IMR-90 (cell line): Measurements from ENCODE around the gene NTNG2. TPM values are rescaled to one million over a fixed set of nuclear protein-coding genes. Genes with fewer than 3 reads are reported as not detected.

Source experiments
- ATAC-seq: fragments of 200-7000 bp; cut with Tn5 transposase; 2 replicates; pipeline ENCODE4 v1.9.1; 2020; ENCODE audit warnings: low read depth, mild to moderate bottlenecking, moderate library complexity
- BruUV-seq: library from RNA; stranded (reverse); fragments of 400-500 nt; replicated peaks from 2 replicates; lab custom pipeline; 2021; lab: Mats Ljungman, UMichigan
- CTCF ChIA-PET: fragments of 300-600 bp; formaldehyde crosslinking; extraction: SDS; loops from one replicate; lab custom pipeline; 2021; ENCODE audit warnings: antibody characterized with exemption; lab: Yijun Ruan, JAX
- POLR2A ChIA-PET: fragments of 300-600 bp; sonication (Branson Sonifier 250); formaldehyde crosslinking; loops from one replicate; lab custom pipeline; 2022; ENCODE audit warnings: antibody characterized with exemption; ENCODE audit not compliant: unreplicated experiment; lab: Charles Lee
- DNase-seq: peaks from one replicate; pipeline ENCODE4 v3.0.0; 2013
- H2AFZ ChIP-seq: replicated peaks from 2 replicates; pipeline ENCODE3; 2013; ENCODE audit warnings: low read length, mild to moderate bottlenecking; ENCODE audit not compliant: poor library complexity
- H2AK5ac ChIP-seq: 2 replicates; pipeline ENCODE4 v1.6.1; 2013; ENCODE audit warnings: low read depth, low read length, inconsistent platforms
- H2AK9ac ChIP-seq: replicated peaks from 2 replicates; pipeline ENCODE3; 2013; ENCODE audit warnings: mild to moderate bottlenecking, low read depth, low read length, moderate library complexity; ENCODE audit not compliant: poor library complexity
- H2BK120ac ChIP-seq: 2 replicates; pipeline ENCODE4 v1.6.1; 2013; ENCODE audit warnings: low read depth, low read length, inconsistent platforms
- H2BK15ac ChIP-seq: 3 replicates; pipeline ENCODE4 v1.6.1; 2013; ENCODE audit warnings: low read depth, low read length, inconsistent platforms
- H2BK20ac ChIP-seq: 2 replicates; pipeline ENCODE4 v1.6.1; 2013; ENCODE audit warnings: low read depth, mild to moderate bottlenecking, inconsistent platforms, low read length, moderate library complexity
- H2BK5ac ChIP-seq: 2 replicates; pipeline ENCODE4 v1.6.1; 2013; ENCODE audit warnings: mild to moderate bottlenecking, low read depth, low read length, inconsistent platforms; ENCODE audit not compliant: poor library complexity, severe bottlenecking
- H3K14ac ChIP-seq: replicated peaks from 2 replicates; pipeline ENCODE4 v1.6.1; 2013; ENCODE audit warnings: low read depth, low read length, inconsistent platforms
- H3K18ac ChIP-seq: 2 replicates; pipeline ENCODE4 v1.6.1; 2013; ENCODE audit warnings: low read depth, low read length, control low read depth
- H3K23ac ChIP-seq: 2 replicates; pipeline ENCODE4 v1.6.1; 2013; ENCODE audit warnings: low read depth, low read length, inconsistent platforms
- H3K27ac ChIP-seq: 2 replicates; pipeline ENCODE4 v1.5.1; 2013; ENCODE audit warnings: mild to moderate bottlenecking, control low read depth, low read length; ENCODE audit not compliant: insufficient read depth
- H3K27me3 ChIP-seq: 2 replicates; pipeline ENCODE4 v1.6.1; 2013; ENCODE audit warnings: low read length; ENCODE audit not compliant: control insufficient read depth, insufficient read depth
- H3K36me3 ChIP-seq: 2 replicates; pipeline ENCODE4 v1.6.1; 2013; ENCODE audit warnings: low read length, mixed read lengths; ENCODE audit not compliant: control insufficient read depth, insufficient read depth
- H3K4ac ChIP-seq: 2 replicates; pipeline ENCODE4 v1.6.1; 2013; ENCODE audit warnings: low read depth, low read length, inconsistent platforms
- H3K4me1 ChIP-seq: 2 replicates; pipeline ENCODE4 v1.6.1; 2013; ENCODE audit warnings: low read length, mixed read lengths; ENCODE audit not compliant: control insufficient read depth, insufficient read depth
- H3K4me2 ChIP-seq: 2 replicates; pipeline ENCODE4 v1.6.1; 2013; ENCODE audit warnings: low read depth, mild to moderate bottlenecking, control low read depth, low read length, moderate library complexity
- H3K4me3 ChIP-seq: 2 replicates; pipeline ENCODE4 v1.5.1; 2013; ENCODE audit warnings: low read depth, mild to moderate bottlenecking, control low read depth, low read length, moderate library complexity; ENCODE audit not compliant: insufficient read depth
- H3K56ac ChIP-seq: 2 replicates; pipeline ENCODE4 v1.6.1; 2013; ENCODE audit warnings: low read length, inconsistent platforms; ENCODE audit not compliant: insufficient read depth; ENCODE audit errors: extremely low read depth
- H3K79me1 ChIP-seq, 2 experiments: 2 replicates each; pipeline ENCODE4 v1.6.1; 2013; ENCODE audit warnings: low read length in 2 of 2, inconsistent platforms in 1 of 2, low read depth in 1 of 2
- H3K9ac ChIP-seq: 2 replicates; pipeline ENCODE4 v1.6.1; 2013; ENCODE audit warnings: low read depth, low read length, control low read depth
- H3K9me1 ChIP-seq: 2 replicates; pipeline ENCODE4 v1.6.1; 2013; ENCODE audit warnings: low read length, inconsistent platforms; ENCODE audit not compliant: insufficient read depth
- H3K9me3 ChIP-seq: 2 replicates; pipeline ENCODE4 v1.6.1; 2013; ENCODE audit warnings: low read length; ENCODE audit not compliant: control insufficient read depth, insufficient read depth
- H4K20me1 ChIP-seq: 2 replicates; pipeline ENCODE4 v1.6.1; 2013; ENCODE audit warnings: low read length, inconsistent platforms; ENCODE audit not compliant: insufficient read depth
- H4K5ac ChIP-seq: 2 replicates; pipeline ENCODE4 v1.6.1; 2013; ENCODE audit warnings: mild to moderate bottlenecking, low read depth, low read length, control low read depth
- H4K8ac ChIP-seq, 2 experiments: 2 replicates each; pipeline ENCODE4 v1.6.1; 2013; ENCODE audit warnings: low read depth in 2 of 2, low read length in 2 of 2, control low read depth in 1 of 2, inconsistent platforms in 1 of 2
- H4K91ac ChIP-seq: 2 replicates; pipeline ENCODE4 v1.6.1; 2013; ENCODE audit warnings: low read depth, low read length, inconsistent platforms; ENCODE audit not compliant: insufficient read depth
- BHLHE40 ChIP-seq: fragments of 150-350 bp; IDR thresholded peaks from 2 replicates; pipeline ENCODE4 v1.6.1; 2016; ENCODE audit warnings: mild to moderate bottlenecking, low read depth, low read length
- CEBPB ChIP-seq: IDR thresholded peaks from 2 replicates; pipeline ENCODE4 v1.6.1; 2012; ENCODE audit warnings: low read depth, low read length, improper control_type of control experiment
- CHD1 ChIP-seq: IDR thresholded peaks from 2 replicates; pipeline ENCODE4 v1.6.1; 2012; ENCODE audit warnings: low read depth, low read length, improper control_type of control experiment
- ELK1 ChIP-seq: fragments of 150-350 bp; IDR thresholded peaks from 2 replicates; pipeline ENCODE4 v1.6.1; 2016; ENCODE audit warnings: low read depth, mild to moderate bottlenecking, low read length, moderate library complexity, borderline replicate concordance
- FOS ChIP-seq: fragments of 150-350 bp; IDR thresholded peaks from 2 replicates; pipeline ENCODE4 v1.6.1; 2016; ENCODE audit warnings: low read depth, low read length
- MAFK ChIP-seq: IDR thresholded peaks from 2 replicates; pipeline ENCODE4 v1.6.1; 2012; ENCODE audit warnings: low read depth, low read length, improper control_type of control experiment
- MAZ ChIP-seq: IDR thresholded peaks from 2 replicates; pipeline ENCODE4 v1.6.1; 2012; ENCODE audit warnings: low read depth, mild to moderate bottlenecking, low read length, improper control_type of control experiment, moderate library complexity, borderline replicate concordance
- MXI1 ChIP-seq: IDR thresholded peaks from 2 replicates; pipeline ENCODE4 v1.6.1; 2012; ENCODE audit warnings: low read depth, mild to moderate bottlenecking, low read length, moderate library complexity, borderline replicate concordance
- NFE2L2 ChIP-seq: fragments of 150-350 bp; IDR thresholded peaks from 2 replicates; pipeline ENCODE4 v1.6.1; 2016; ENCODE audit warnings: low read depth, mild to moderate bottlenecking, low read length
- POLR2A ChIP-seq: IDR thresholded peaks from 2 replicates; pipeline ENCODE4 v1.6.1; 2012; ENCODE audit warnings: mild to moderate bottlenecking, low read depth, low read length
- RAD21 ChIP-seq: IDR thresholded peaks from 2 replicates; pipeline ENCODE4 v1.6.1; 2012; ENCODE audit warnings: low read length, improper control_type of control experiment
- RCOR1 ChIP-seq: IDR thresholded peaks from 2 replicates; pipeline ENCODE4 v1.6.1; 2012; ENCODE audit warnings: mild to moderate bottlenecking, low read length, improper control_type of control experiment; ENCODE audit not compliant: insufficient replicate concordance
- RFX5 ChIP-seq: IDR thresholded peaks from 2 replicates; pipeline ENCODE4 v1.8.0; 2012; ENCODE audit warnings: low read depth, mild to moderate bottlenecking, low read length, moderate library complexity
- SMC3 ChIP-seq: fragments of 150-350 bp; IDR thresholded peaks from 2 replicates; pipeline ENCODE4 v1.6.1; 2016; ENCODE audit warnings: low read depth, mild to moderate bottlenecking, antibody characterized with exemption, low read length, moderate library complexity
- USF2 ChIP-seq: fragments of 150-350 bp; IDR thresholded peaks from 2 replicates; pipeline ENCODE4 v1.6.1; 2017; ENCODE audit warnings: mild to moderate bottlenecking, antibody characterized with exemption, low read length, low read depth
- WGBS, 2 experiments: methylation state at CpG; one replicate each; pipeline versions ENCODE4 v1.1.5 to v1.1.7; 2013; ENCODE audit warnings: missing lambda C conversion rate in 2 of 2; ENCODE audit not compliant: insufficient read length in 1 of 2; ENCODE audit errors: extremely low coverage in 2 of 2; 5-methylcytosine and 5-hydroxymethylcytosine counted together
- dilution Hi-C: fragments of 300-500 bp; cut with HindIII; formaldehyde crosslinking; loops from one replicate; pipeline ENCODE4 v1.14.3; 2018; ENCODE audit warnings: low sequenced_read_pairs; ENCODE audit not compliant: unreplicated experiment
- in situ Hi-C: fragments of 300-500 bp; cut with MboI; formaldehyde crosslinking; loops from 3 replicates; pipeline ENCODE4 v1.14.3; 2019; ENCODE audit warnings: low sequenced_read_pairs, inconsistent platforms, mixed read lengths
- intact Hi-C: fragments of 100-400 bp; cut with micrococcal nuclease; formaldehyde crosslinking; loops from 2 replicates; pipeline ENCODE4 v1.10.0; 2022
- polyA plus RNA-seq, 3 experiments: library from polyadenylated mRNA; depleted of rRNA; stranded (reverse); fragments of >200 nt; gene quantifications; 2 replicates each; pipeline ENCODE4 v1.2.3, GENCODE V29; 2012; ENCODE audit warnings: low replicate concordance in 1 of 3
- total RNA-seq: library from RNA; depleted of rRNA; stranded (reverse); fragments of >200 nt; gene quantifications from 2 replicates; pipeline ENCODE4 v1.2.3, GENCODE V29; 2012
- TF ChIP-seq, protein P1 (sequence below): conservative IDR thresholded peaks from 2 replicates; pipeline ENCODE4 v1.5.1; 2012; ENCODE audit warnings: mild to moderate bottlenecking, low read depth, low read length, improper control_type of control experiment

Gene NTNG2
- total and polyA plus RNA-seq, 2 of the 4 experiments (the other 2 are of a cell fraction): 0.54 to 0.84 TPM

GRCh38 chr9:132230605-132231004, 68.7 kb downstream of the NTNG2 start:
- Histone ChIP-seq H2AFZ (no peak overlapping the region), H3K4me2 (no peak overlapping the region), H3K4ac (no peak overlapping the region), H2AK9ac (no peak overlapping the region), H2BK20ac (no peak overlapping the region), H3K9ac (no peak overlapping the region), H4K91ac (no peak overlapping the region), H2BK120ac (no peak overlapping the region), H3K79me1 (no peaks in the 10 kb centered on the region), H4K5ac (no peak overlapping the region), H4K20me1 (no peaks in the 10 kb centered on the region; the same call in 1 of the 2 replicates), H3K27me3 (peaks cover 76% of the 10 kb centered on the region), H4K8ac (no peak overlapping the region), H3K14ac (no peak overlapping the region), H2BK5ac (no peak overlapping the region), H3K36me3 (no peaks in the 10 kb centered on the region), H2AK5ac (no peak overlapping the region), H2BK15ac (no peak overlapping the region), H3K4me3 (no peak overlapping the region), H3K23ac (no peak overlapping the region), H3K56ac (no peak overlapping the region), H3K4me1 (no peaks in the 10 kb centered on the region), H3K27ac (no peak overlapping the region), H3K18ac (no peak overlapping the region), H3K9me3 (no peaks in the 10 kb centered on the region), H3K9me1 (no peaks in the 10 kb centered on the region)
- no TSS peak for BruUV-seq
- in situ Hi-C loops (no loop called here), intact Hi-C loops (no loop called here), dilution Hi-C loops (no loop called here)
- POLR2A ChIA-PET: no interaction called here
- 48% methylated on average over 2 of the region's 4 CpGs; no CpG with 5 or more reads in 1 of the 2 experiments for WGBS, 2 experiments
- ATAC-seq (no peak), DNase-seq (no peak)
- no peak for TF ChIP-seq RCOR1
- no peak for TF ChIP-seq BHLHE40
- TF ChIP-seq, protein P1, sequence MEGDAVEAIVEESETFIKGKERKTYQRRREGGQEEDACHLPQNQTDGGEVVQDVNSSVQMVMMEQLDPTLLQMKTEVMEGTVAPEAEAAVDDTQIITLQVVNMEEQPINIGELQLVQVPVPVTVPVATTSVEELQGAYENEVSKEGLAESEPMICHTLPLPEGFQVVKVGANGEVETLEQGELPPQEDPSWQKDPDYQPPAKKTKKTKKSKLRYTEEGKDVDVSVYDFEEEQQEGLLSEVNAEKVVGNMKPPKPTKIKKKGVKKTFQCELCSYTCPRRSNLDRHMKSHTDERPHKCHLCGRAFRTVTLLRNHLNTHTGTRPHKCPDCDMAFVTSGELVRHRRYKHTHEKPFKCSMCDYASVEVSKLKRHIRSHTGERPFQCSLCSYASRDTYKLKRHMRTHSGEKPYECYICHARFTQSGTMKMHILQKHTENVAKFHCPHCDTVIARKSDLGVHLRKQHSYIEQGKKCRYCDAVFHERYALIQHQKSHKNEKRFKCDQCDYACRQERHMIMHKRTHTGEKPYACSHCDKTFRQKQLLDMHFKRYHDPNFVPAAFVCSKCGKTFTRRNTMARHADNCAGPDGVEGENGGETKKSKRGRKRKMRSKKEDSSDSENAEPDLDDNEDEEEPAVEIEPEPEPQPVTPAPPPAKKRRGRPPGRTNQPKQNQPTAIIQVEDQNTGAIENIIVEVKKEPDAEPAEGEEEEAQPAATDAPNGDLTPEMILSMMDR: no peak
- no peak for TF ChIP-seq MAZ
- TF ChIP-seq RAD21: no peak
- no peak for TF ChIP-seq MAFK
- TF ChIP-seq CHD1: no peak
- TF ChIP-seq MXI1: no peak
- no peak for TF ChIP-seq FOS
- no peak for TF ChIP-seq USF2
- no peak for TF ChIP-seq POLR2A
- no peak for TF ChIP-seq SMC3
- TF ChIP-seq NFE2L2: no peak
- no peak for TF ChIP-seq ELK1
- no peak for TF ChIP-seq CEBPB
- no peak for TF ChIP-seq RFX5
- CTCF ChIA-PET: no interaction called here
